ENCODE measurements around the gene ANO6. TPM values are rescaled to one million over a fixed set of nuclear protein-coding genes. Genes with fewer than 3 reads are reported as not detected.
"Not testable (repeated sequence)": the region's sequence is repeated elsewhere in the genome, so short reads cannot be mapped to it uniquely, and the experiment has no call there.

ANO6 gene
- 100 to 1,000 TPM; 117 to 224 (median 170) TPM for total RNA-seq

GRCh38 chr12:45215419-45216229 lies at the start of gene ANO6:
Gene ANO6 (plus strand): TSS chr12:45216095. CDS start chr12:45216322, 227 bp downstream.
- TF ChIP-seq POLR2A (IDR thresholded peaks at IDR 0.05) (peak; percentile 87 to 90), CTCF (IDR thresholded peaks at IDR 0.05) (peak in 1 of 4 experiments; percentile 48), EP300 (IDR thresholded peaks at IDR 0.05) (no peak), POLR2AphosphoS5 (IDR thresholded peaks at IDR 0.05) (peak; percentile 94)

GRCh38 chr12:45168976-45169375 lies 46.9 kb upstream of the ANO6 start:
- no peak overlapping the region for H3K27ac ChIP-seq
- H3K36me3 ChIP-seq = no peaks in the 10 kb centered on the region
- no peaks in the 10 kb centered on the region for H3K9me3 ChIP-seq
- H3K4me1 ChIP-seq = peaks cover 0 to 14% (median 0%) of the 10 kb centered on the region in 3 donors
- no peak overlapping the region for H3K4me3 ChIP-seq
- TF ChIP-seq EP300 (IDR thresholded peaks at IDR 0.05) (no peak), POLR2AphosphoS5 (IDR thresholded peaks at IDR 0.05) (no peak), CTCF (IDR thresholded peaks at IDR 0.05) (no peak), POLR2A (IDR thresholded peaks at IDR 0.05) (no peak)
- no peak for ATAC-seq
- H3K27me3 ChIP-seq = no peaks in the 10 kb centered on the region
- WGBS, 2 donors (ENCODE audit: low coverage in 1 of 2) = 74 to 100% methylated on average over 2 of the region's 2 CpGs

More at GRCh38 chr12:45215419-45216229, at the start of gene ANO6:
- no peaks in the 10 kb centered on the region for H3K36me3 ChIP-seq
- H3K27ac ChIP-seq = peak within 1 kb of the TSS; percentile 79 to 98 (median 96)
- WGBS, 2 donors (ENCODE audit: low coverage in 1 of 2) = 0 to 4% methylated on average over 5 to 23 of the region's 62 CpGs
- peak; percentile 92 for ATAC-seq
- no peaks in the 10 kb centered on the region for H3K27me3 ChIP-seq
- H3K4me3 ChIP-seq = peak within 1 kb of the TSS; percentile 83 to 91
- H3K9me3 ChIP-seq = no peaks in the 10 kb centered on the region
- H3K4me1 ChIP-seq = peaks cover 12 to 51% (median 14%) of the 10 kb centered on the region in 3 donors

- no peak overlapping the region for H3K4me3 ChIP-seq
- TF ChIP-seq POLR2AphosphoS5 (IDR thresholded peaks at IDR 0.05) = no peak
- peak; percentile 73 to 87 (median 84) for TF ChIP-seq CTCF (IDR thresholded peaks at IDR 0.05)
- peaks cover 0 to 11% of the 10 kb centered on the region in 2 donors for H3K36me3 ChIP-seq
- peak; percentile 48 for ATAC-seq
- no peaks in the 10 kb centered on the region for H3K9me3 ChIP-seq
- WGBS, 2 donors (ENCODE audit: low coverage in 1 of 2) = 42 to 44% methylated on average over 3 of the region's 3 CpGs
- no peak overlapping the region for H3K27ac ChIP-seq
- peaks cover 0 to 7% (median 0%) of the 10 kb centered on the region in 3 donors for H3K4me1 ChIP-seq
- H3K27me3 ChIP-seq = no peaks in the 10 kb centered on the region
These were observed 45.3 kb upstream of the ANO6 start for GRCh38 chr12:45170456-45171042.

GRCh38 chr12:45173293-45173692 lies 42.6 kb upstream of the ANO6 start:
- peaks cover 0 to 16% (median 0%) of the 10 kb centered on the region in 3 donors for H3K9me3 ChIP-seq

More at GRCh38 chr12:45173293-45173692, 42.6 kb upstream of the ANO6 start:
- not testable (repeated sequence) for H3K27me3 ChIP-seq, ATAC-seq, H3K27ac ChIP-seq, H3K4me1 ChIP-seq, H3K4me3 ChIP-seq
- 81 to 82% methylated on average over 9 to 10 of the region's 10 CpGs for whole genome bisulfite sequencing, 2 donors (ENCODE audit: low coverage in 1 of 2)
- H3K36me3 ChIP-seq = peaks cover 0 to 15% of the 10 kb centered on the region in 2 donors
- peak in 1 of 4 experiments; percentile 9 for TF ChIP-seq CTCF (IDR thresholded peaks at IDR 0.05)
